ENCODE data around the gene UPF1. TPM values are rescaled to one million over a fixed set of nuclear protein-coding genes. Genes with fewer than 3 reads are reported as not detected.

The UPF1 gene
- total RNA-seq, 6 donors from 2014 or later, result 68.9 to 157 (median 86.3) TPM

DNA sequence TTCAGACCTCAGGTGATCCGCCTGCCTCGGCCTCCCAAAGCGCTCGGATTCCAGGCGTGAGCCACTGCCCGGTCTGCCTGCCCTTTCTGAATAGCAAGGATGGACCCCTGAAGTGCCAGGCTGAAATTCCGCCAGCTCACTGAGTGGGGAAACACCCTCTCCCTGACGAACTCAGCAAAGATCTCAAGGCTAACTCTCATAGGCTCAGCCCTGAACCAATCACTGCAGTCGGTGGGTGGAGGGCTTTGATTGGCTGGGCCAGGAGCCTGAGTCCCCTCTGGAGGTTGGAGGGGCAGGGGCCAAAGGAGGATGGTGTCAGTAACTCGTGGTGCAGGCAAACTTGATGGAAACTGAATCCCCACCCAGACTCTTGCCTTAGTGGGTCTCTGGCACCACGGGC lies 29.4 kb upstream of the UPF1 start:
- TF ChIP-seq, protein P1, sequence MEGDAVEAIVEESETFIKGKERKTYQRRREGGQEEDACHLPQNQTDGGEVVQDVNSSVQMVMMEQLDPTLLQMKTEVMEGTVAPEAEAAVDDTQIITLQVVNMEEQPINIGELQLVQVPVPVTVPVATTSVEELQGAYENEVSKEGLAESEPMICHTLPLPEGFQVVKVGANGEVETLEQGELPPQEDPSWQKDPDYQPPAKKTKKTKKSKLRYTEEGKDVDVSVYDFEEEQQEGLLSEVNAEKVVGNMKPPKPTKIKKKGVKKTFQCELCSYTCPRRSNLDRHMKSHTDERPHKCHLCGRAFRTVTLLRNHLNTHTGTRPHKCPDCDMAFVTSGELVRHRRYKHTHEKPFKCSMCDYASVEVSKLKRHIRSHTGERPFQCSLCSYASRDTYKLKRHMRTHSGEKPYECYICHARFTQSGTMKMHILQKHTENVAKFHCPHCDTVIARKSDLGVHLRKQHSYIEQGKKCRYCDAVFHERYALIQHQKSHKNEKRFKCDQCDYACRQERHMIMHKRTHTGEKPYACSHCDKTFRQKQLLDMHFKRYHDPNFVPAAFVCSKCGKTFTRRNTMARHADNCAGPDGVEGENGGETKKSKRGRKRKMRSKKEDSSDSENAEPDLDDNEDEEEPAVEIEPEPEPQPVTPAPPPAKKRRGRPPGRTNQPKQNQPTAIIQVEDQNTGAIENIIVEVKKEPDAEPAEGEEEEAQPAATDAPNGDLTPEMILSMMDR (IDR thresholded peaks at IDR 0.05), result no peak
- TF ChIP-seq EP300 (IDR thresholded peaks at IDR 0.05), result no peak
- TF ChIP-seq POLR2AphosphoS5 (IDR thresholded peaks at IDR 0.05), result no peak
- TF ChIP-seq POLR2A (IDR thresholded peaks at IDR 0.05), result no peak
- Histone ChIP-seq H3K4me3 (no peak overlapping the region), H3K27me3 (peaks cover 0 to 7% (median 0%) of the 10 kb centered on the region in 4 donors), H3K4me1 (peaks cover 0 to 6% (median 0%) of the 10 kb centered on the region in 4 donors), H3K27ac (no peak overlapping the region), H3K36me3 (no peaks in the 10 kb centered on the region), H3K9me3 (no peaks in the 10 kb centered on the region)
- ATAC-seq (ENCODE audit: low FRiP score in 2 of 2) (no peak), DNase-seq (no peak)
- WGBS, 2 donors, result 76 to 80% methylated on average over 1 to 11 of the region's 11 CpGs

DNA sequence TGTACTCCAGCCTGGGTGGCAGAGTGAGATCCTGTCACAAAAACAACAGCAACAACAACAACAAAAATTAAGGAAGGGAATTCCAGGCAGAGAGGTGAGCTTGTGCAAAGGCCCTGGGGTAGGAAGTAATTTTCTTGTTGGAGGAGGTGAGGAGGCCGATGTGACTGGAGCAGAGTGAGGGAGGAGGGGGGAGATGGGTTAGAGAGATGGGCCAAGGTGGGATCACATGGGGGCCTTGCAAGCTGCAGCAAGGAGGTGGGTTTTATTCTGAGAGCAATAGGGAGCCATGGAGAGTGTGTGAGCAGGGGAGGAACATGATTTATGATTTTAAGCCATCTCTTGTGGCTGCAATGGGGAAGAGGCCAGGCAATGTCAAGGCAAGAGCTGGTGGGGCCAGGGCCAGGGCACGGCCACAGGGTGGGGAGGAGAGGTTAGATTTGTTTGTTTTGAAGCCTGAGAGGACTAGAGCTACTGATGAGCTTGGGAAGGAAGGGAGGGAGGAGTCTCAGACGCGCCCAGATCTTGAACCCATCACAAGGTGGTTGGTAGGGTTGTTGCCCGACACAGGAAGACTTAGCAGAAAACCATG lies 28.1 kb upstream of the UPF1 start:
- Histone ChIP-seq H3K4me1 (peaks cover 0 to 3% (median 0%) of the 10 kb centered on the region in 4 donors), H3K36me3 (no peaks in the 10 kb centered on the region), H3K4me3 (no peak overlapping the region), H3K27ac (no peak overlapping the region), H3K27me3 (peaks cover 0 to 4% (median 0%) of the 10 kb centered on the region in 4 donors), H3K9me3 (no peaks in the 10 kb centered on the region)
- WGBS, 2 donors, result 84 to 89% methylated on average over 5 of the region's 5 CpGs
- ATAC-seq (ENCODE audit: low FRiP score in 2 of 2) (no peak), DNase-seq (no peak)
- TF ChIP-seq, protein P1 (IDR thresholded peaks at IDR 0.05), result no peak
- TF ChIP-seq EP300 (IDR thresholded peaks at IDR 0.05) (no peak), POLR2AphosphoS5 (IDR thresholded peaks at IDR 0.05) (no peak), POLR2A (IDR thresholded peaks at IDR 0.05) (no peak)

DNA sequence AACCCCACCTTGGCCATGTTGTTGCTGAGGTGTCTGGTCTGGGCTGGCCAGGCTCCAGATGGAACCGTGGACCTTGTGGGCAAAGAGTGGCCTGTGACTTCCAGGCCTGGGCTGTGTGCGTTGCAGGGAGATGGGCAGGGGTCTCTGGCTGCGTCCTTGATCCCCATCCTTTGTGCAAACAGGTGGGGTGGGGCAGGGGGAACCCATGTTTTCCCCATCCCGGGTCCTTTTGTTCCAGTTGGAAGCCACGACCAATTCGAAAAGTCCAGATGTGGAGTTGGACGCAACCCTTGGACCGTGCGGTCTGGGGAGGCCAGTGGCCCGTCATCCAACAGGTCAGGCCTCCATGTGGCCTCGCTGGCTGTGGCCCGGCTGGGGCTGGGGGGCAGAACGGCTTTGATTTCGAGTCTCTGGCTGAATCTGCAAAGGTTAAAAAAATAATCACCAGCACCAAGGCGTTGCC lies 27.6 kb upstream of the UPF1 start:
- DNase-seq (no peak), ATAC-seq (ENCODE audit: low FRiP score in 2 of 2) (no peak)
- no peak overlapping the region for H3K4me3 ChIP-seq
- 76 to 90% methylated on average over 9 to 15 of the region's 15 CpGs for WGBS, 2 donors
- H3K27ac ChIP-seq, result no peak overlapping the region
- peaks cover 0 to 3% (median 2%) of the 10 kb centered on the region in 4 donors for H3K4me1 ChIP-seq
- no peaks in the 10 kb centered on the region for H3K36me3 ChIP-seq
- no peaks in the 10 kb centered on the region for H3K9me3 ChIP-seq
- no peaks in the 10 kb centered on the region for H3K27me3 ChIP-seq
- TF ChIP-seq, protein P1 (IDR thresholded peaks at IDR 0.05), result no peak
- TF ChIP-seq EP300 (IDR thresholded peaks at IDR 0.05), result no peak
- no peak for TF ChIP-seq POLR2A (IDR thresholded peaks at IDR 0.05)
- TF ChIP-seq POLR2AphosphoS5 (IDR thresholded peaks at IDR 0.05), result no peak

DNA sequence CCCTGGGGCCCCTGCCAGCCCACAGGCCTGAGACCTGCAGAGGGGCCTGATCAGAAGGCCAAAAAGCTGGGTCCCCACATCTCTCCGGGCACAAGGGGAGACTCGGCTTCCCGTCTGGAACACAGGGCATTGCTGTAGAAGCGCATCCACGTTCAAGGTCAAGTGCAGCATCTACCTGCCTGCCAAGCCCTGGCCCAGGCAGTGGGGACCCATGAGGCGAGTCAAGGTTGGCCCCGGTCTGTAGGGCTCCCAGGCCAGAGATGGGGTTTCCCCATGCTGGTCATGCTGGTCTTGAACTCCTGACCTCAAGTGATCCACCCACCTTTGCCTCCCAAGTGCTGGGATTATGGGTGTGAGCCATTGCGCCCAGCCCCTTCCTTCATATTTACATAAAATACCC lies 27.1 kb upstream of the UPF1 start:
- ATAC-seq (ENCODE audit: low FRiP score in 2 of 2) (no peak), DNase-seq (no peak)
- Histone ChIP-seq H3K9me3 (no peaks in the 10 kb centered on the region), H3K36me3 (no peaks in the 10 kb centered on the region), H3K27me3 (no peaks in the 10 kb centered on the region), H3K4me1 (peaks cover 0 to 7% (median 5%) of the 10 kb centered on the region in 4 donors), H3K27ac (no peak overlapping the region), H3K4me3 (no peak overlapping the region)
- TF ChIP-seq EP300 (IDR thresholded peaks at IDR 0.05), result no peak
- WGBS, 2 donors, result 85 to 100% methylated on average over 2 to 8 of the region's 8 CpGs

DNA sequence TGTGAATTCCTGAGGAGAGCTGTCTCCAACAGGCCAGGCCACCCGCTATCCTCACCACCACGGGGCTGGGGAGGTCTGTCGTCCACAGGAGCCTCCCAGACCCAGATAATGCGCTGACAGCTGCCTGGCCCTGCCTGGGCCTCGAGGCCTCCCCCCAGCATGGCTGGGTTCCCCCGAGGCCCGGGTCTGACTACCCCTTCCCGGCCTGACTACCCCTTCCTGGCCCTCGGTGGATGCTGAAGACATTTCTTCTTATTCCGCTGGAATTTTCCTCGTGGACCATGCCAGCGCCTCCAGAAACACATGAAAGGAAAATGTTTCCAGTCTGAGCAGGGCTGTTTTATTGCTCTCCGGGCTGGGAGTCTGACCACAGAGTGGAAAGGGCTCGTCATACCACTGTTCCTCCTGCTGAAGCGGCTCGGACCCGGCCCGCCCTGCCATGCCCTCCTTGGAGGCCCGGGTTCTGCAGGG lies 23.9 kb upstream of the UPF1 start:
- H3K4me3 ChIP-seq, result no peak overlapping the region
- no peaks in the 10 kb centered on the region for H3K27me3 ChIP-seq
- H3K27ac ChIP-seq, result peak overlapping the region in 1 of 4 donors; percentile 28
- DNase-seq (no peak), ATAC-seq (ENCODE audit: low FRiP score in 2 of 2) (peak in 1 of 2 donors; percentile 65)
- peaks cover 0 to 9% (median 5%) of the 10 kb centered on the region in 4 donors for H3K4me1 ChIP-seq
- no peaks in the 10 kb centered on the region for H3K9me3 ChIP-seq
- no peaks in the 10 kb centered on the region for H3K36me3 ChIP-seq
- WGBS, 2 donors, result 85 to 87% methylated on average over 18 to 19 of the region's 19 CpGs
- TF ChIP-seq EP300 (IDR thresholded peaks at IDR 0.05) (no peak), POLR2AphosphoS5 (IDR thresholded peaks at IDR 0.05) (no peak), POLR2A (IDR thresholded peaks at IDR 0.05) (no peak)
- TF ChIP-seq, protein P1 (IDR thresholded peaks at IDR 0.05), result no peak

Data from upper lobe of left lung (tissue), 6 donors.